Neural cell (in vitro differentiated cells): Measurements from ENCODE around the gene JADE2.

ENCODE experiments used
- MXI1 ChIP-seq: fragments of 450-650 bp; conservative IDR thresholded peaks from 2 replicates; pipeline ENCODE4 v1.6.1; 2014; ENCODE audit warnings: antibody characterized with exemption, mild to moderate bottlenecking; ENCODE audit not compliant: poor library complexity, severe bottlenecking
- POLR2AphosphoS5 ChIP-seq: IDR thresholded peaks from 2 replicates; pipeline ENCODE4 v1.6.1; 2012
- RAD21 ChIP-seq: fragments of 450-650 bp; conservative IDR thresholded peaks from 2 replicates; pipeline ENCODE4 v1.6.1; 2014; ENCODE audit warnings: antibody characterized with exemption, mild to moderate bottlenecking, moderate library complexity
- SMC3 ChIP-seq: fragments of 450-650 bp; conservative IDR thresholded peaks from 2 replicates; pipeline ENCODE4 v1.6.1; 2014; ENCODE audit warnings: antibody characterized with exemption, mild to moderate bottlenecking, moderate library complexity; ENCODE audit not compliant: poor library complexity
- TF ChIP-seq, protein P1 (sequence below): fragments of 450-650 bp; IDR thresholded peaks from 2 replicates; pipeline ENCODE4 v1.5.1; 2014; ENCODE audit warnings: antibody characterized with exemption, mild to moderate bottlenecking, moderate library complexity; ENCODE audit not compliant: poor library complexity, severe bottlenecking
- TF ChIP-seq, protein P2 (sequence below): IDR thresholded peaks from 2 replicates; pipeline ENCODE4 v1.6.1; 2012; ENCODE audit warnings: borderline replicate concordance

DNA sequence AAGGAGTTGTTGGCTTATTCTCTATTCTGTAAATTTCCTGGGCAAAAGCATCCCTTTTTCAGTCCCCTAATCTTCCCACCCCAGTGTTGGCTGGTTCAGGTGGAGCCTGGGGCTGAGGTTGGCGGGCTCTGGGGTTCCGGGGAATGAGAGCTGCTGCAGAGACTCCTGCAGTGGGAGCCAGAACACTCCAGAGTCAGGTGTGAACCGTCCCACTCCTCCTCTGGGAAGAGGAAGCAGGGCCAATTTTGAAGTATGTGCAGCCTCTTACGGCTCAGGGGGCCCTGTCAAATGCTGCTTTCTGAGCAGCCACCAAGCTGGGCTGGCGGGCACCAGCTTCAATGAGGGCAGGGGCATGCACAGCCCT, 42.8 kb downstream of the JADE2 start:
- TF ChIP-seq RAD21 (no peak), SMC3 (no peak), MXI1 (no peak), POLR2AphosphoS5 (no peak)
- TF ChIP-seq, protein P1, sequence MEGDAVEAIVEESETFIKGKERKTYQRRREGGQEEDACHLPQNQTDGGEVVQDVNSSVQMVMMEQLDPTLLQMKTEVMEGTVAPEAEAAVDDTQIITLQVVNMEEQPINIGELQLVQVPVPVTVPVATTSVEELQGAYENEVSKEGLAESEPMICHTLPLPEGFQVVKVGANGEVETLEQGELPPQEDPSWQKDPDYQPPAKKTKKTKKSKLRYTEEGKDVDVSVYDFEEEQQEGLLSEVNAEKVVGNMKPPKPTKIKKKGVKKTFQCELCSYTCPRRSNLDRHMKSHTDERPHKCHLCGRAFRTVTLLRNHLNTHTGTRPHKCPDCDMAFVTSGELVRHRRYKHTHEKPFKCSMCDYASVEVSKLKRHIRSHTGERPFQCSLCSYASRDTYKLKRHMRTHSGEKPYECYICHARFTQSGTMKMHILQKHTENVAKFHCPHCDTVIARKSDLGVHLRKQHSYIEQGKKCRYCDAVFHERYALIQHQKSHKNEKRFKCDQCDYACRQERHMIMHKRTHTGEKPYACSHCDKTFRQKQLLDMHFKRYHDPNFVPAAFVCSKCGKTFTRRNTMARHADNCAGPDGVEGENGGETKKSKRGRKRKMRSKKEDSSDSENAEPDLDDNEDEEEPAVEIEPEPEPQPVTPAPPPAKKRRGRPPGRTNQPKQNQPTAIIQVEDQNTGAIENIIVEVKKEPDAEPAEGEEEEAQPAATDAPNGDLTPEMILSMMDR, result no peak
- TF ChIP-seq, protein P2, sequence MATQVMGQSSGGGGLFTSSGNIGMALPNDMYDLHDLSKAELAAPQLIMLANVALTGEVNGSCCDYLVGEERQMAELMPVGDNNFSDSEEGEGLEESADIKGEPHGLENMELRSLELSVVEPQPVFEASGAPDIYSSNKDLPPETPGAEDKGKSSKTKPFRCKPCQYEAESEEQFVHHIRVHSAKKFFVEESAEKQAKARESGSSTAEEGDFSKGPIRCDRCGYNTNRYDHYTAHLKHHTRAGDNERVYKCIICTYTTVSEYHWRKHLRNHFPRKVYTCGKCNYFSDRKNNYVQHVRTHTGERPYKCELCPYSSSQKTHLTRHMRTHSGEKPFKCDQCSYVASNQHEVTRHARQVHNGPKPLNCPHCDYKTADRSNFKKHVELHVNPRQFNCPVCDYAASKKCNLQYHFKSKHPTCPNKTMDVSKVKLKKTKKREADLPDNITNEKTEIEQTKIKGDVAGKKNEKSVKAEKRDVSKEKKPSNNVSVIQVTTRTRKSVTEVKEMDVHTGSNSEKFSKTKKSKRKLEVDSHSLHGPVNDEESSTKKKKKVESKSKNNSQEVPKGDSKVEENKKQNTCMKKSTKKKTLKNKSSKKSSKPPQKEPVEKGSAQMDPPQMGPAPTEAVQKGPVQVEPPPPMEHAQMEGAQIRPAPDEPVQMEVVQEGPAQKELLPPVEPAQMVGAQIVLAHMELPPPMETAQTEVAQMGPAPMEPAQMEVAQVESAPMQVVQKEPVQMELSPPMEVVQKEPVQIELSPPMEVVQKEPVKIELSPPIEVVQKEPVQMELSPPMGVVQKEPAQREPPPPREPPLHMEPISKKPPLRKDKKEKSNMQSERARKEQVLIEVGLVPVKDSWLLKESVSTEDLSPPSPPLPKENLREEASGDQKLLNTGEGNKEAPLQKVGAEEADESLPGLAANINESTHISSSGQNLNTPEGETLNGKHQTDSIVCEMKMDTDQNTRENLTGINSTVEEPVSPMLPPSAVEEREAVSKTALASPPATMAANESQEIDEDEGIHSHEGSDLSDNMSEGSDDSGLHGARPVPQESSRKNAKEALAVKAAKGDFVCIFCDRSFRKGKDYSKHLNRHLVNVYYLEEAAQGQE, result no peak
